Astrocyte of the hippocampus (primary cell): Measurements from ENCODE around the gene RUVBL1.

ENCODE experiments used
- DNase-seq: peaks from one replicate; pipeline ENCODE4 v3.0.0; 2011; ENCODE audit warnings: low read depth, low spot score

Gene RUVBL1

DNA sequence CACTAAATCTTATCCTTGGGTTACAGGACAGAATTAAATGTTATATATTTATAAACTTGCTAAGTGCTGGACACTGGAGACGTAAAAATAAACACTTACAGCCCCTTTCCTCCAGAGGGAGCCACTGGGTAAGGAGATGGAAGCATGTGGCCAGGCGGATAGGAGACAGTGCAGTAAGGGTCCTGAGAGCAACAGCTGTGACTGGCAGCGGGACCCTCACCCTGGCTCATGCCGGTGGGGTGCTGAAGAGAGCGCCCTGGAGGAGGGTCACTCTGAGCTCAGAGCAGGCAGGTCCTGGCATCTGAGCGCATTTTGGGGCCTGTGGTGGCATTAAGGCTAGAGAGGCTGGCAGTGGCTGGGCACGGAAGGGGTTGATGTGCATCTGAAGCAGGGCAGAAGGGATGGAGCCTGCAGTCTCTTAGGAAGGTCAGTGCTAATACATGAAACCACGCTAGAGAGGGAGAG lies 55.4 kb downstream of the RUVBL1 start:
- peak; percentile 61 for DNase-seq

DNA sequence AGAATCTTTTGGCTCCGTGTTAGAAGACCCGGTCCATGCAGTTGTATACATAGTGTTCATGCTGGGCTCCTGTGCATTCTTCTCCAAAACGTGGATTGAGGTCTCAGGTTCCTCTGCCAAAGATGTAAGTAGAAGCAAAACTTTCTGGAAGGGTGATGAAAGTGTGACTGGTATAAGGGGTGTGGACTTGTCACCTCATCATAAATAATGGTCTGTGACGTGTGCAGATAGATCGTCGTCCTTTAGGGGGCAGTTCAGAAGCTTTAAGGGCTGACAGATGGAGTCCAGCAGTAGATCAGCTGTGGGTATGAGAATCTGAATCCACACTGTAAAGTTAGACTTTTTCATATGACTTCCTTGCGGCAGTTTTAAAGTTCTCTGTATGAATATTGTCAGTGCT lies 56.1 kb downstream of the RUVBL1 start:
- DNase-seq: no peak

DNA sequence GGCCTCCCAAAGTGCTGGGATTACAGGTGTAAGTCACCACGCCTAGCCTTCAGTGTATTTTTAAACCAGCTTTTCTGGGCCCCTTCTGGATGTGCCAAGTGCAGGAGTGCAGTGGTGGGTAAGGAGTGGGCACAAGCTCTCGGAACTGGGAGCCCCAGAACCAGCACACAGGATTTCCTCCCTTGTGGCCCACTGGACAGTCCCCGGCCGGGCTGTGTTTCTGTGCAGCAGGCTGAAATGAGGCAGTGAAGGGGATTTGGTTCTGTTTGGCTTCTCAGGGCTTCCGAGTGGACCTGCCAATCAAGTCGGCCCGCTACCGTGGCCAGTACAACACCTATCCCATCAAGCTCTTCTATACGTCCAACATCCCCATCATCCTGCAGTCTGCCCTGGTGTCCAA lies 56.9 kb downstream of the RUVBL1 start:
- DNase-seq: no peak

DNA sequence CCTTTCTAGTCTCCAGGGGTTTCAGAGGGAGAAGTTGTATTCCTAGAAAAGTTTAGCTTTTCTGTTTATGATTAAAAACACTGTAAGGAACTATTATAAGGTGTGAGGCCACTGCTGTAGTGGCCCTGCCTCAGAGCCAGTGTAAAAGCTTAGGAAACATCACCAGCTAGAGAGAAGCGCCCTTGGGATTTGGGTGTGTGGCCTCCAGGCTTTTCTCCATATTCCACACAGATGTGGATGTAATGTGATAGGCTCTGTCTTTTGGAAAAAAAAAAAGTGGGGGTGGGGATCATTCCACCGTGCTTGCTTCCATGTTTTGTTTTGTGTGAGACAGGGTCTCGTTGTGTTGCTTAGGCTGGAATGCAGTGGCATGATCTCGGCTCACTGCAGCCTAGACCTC lies 57.5 kb downstream of the RUVBL1 start:
- no peak for DNase-seq

DNA sequence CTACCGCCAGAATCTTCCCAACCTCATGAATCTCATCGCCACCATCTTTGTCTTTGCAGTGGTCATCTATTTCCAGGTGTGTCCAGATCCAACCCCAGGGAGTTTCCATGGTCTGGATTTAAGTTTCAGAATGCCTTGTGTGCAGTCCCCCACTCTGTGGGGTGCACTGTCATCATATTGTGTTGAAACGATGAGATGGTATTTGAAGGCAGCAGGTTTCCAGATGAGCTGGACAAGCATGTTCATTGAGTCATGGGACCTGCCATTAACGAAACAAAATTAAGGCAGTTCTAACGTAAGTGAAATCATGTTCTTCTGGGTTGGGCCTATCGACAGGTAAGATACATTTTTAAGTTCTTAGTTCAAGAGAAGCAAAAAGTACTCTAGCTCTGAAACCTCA lies 58.6 kb downstream of the RUVBL1 start:
- no peak for DNase-seq

DNA sequence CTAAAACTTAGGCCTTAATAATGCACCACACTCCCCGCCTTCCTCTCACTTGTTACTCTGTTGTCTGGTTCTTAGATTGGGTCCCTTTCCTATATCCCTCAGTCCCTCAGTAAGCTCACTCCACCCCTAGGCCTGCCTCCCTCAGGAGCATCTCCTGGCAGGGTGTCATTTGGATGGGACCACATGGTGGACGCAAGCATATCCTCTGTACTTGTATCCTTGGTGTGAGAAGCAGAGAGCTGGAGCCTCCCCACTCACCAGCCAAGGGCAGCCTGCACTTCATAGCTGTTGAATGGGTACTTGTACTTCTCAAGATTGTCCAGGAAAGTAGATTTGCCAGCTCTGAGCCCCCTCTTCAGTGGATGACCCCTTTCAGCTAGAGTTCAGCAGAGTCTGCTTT lies 59.7 kb downstream of the RUVBL1 start:
- no peak for DNase-seq

DNA sequence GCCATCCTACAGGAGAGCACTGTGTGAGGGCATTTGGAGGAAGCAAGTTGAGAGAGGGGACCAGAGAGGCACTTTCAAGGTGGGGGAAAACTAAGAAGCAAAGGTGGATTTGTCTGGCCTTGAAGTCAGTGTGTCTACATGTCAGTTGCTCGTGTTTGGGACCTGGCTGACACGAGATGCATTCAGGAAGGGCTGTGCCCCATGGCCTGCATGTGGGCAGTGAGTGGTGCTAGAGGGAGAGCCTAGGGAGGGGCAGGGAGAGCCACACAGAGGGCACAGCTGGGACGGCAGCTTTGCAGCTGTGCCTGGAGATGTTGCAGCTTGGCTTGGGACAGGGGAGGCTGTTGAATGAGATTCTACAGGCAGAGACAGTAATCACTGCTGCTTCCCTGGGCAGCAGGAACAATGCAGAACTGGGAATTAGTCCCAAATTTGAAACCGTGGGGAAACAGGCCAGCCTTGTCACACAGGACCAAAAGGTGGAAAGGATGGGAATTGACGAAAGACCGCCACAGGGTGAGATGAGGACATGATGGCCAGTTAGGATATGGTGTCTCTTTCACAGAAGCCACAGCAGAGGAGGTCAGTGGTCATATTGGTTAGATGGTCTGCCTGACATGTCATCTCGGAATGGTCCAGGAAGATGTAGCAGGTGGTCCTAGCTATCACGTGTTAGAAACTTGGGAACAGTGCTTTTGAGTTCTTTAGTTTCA lies 61.4 kb downstream of the RUVBL1 start:
- DNase-seq: no peak

DNA sequence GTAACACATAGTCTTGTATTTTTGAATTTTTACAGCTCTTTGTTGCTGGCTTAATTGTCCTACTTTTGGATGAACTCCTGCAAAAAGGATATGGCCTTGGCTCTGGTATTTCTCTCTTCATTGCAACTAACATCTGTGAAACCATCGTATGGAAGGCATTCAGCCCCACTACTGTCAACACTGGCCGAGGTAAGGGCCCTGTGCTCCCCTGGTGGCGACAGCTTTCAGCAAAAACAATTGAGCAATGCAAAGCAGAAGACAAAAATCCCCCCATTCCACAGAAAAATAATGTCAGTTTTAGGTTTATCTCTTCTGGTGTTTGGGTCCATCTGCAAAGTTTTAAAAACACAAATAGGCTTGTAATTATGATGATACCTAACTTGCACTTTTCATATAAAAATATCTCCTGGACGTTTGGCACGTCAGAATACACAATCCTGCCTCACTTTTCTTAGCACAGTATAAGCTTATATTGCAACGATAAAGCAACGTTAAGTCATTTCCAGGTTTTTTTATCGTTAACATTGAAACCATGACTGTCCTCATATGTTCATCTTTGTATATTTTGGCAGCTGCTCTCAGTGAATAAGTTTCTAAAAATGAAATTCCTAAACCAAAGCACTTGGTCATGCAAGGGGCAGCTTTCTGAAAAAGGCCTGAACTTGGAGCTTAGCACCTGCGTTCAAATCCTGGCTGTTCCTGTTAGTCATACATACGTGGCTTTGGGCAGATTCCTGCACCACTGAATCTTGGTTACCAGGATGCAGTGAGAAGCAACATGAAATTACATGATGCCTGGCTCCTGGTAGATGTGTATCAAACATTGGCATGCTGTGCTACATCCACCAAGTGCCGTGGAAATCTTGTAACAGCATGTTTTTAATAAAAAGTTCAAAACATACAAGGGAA lies 62.9 kb downstream of the RUVBL1 start:
- peak; percentile 72 for DNase-seq

DNA sequence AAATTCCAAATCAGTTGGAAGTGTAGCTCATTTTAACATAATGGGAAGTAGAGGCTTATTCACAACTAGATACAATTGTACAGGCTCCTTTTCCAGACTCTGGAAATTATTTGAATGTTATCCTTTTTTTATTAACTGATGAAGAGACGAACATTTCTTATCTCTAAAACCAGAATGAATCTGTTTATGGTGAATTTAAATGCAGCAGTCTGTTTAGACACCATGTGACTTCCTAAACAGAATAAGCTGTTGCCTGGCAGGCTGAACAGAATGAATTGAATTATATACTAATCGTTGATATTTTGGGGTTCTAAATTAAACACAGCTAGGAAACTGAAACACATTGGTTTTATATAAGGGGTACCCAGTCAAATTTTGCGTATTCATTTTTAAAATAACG lies 67.4 kb downstream of the RUVBL1 start:
- no peak for DNase-seq

DNA sequence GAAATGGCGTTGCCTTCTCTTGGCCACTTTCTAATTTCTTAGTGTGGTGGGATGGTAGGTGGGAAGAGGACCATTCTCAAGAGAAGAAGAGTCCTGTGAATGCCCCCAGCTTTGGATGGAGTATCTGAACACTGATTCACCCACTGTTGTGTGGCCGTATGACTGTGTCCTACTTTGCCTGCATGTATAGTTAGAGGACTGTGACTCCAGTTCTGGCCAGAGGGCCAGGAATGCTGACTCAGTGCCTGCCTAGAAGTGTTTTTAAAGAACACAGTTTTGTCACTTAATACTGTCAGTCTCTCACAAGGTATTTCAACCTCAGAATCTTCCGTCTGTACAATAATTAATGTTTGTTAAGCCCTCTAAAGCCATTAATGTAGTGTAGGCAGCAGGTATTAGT lies 69.2 kb downstream of the RUVBL1 start:
- peak; percentile 68 for DNase-seq

DNA sequence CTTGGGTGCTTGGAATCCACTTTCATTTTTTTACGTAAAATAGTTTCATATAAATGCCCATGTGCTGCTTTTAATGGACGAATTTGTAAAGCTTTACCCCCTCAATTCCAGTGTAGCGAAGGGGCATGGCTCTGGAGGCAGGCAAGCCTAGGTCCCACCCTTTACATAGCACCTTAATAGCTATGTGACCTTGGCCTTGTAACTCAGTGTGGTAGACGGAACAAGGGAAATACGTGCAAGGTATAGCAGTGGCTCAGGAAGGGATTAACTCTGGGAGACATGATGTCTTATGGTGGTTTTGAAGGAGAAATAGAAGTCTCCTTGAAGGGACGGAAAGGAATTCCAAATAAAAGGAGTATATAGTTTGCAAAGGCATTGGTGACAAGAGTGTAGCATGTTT lies 70.0 kb downstream of the RUVBL1 start:
- no peak for DNase-seq

DNA sequence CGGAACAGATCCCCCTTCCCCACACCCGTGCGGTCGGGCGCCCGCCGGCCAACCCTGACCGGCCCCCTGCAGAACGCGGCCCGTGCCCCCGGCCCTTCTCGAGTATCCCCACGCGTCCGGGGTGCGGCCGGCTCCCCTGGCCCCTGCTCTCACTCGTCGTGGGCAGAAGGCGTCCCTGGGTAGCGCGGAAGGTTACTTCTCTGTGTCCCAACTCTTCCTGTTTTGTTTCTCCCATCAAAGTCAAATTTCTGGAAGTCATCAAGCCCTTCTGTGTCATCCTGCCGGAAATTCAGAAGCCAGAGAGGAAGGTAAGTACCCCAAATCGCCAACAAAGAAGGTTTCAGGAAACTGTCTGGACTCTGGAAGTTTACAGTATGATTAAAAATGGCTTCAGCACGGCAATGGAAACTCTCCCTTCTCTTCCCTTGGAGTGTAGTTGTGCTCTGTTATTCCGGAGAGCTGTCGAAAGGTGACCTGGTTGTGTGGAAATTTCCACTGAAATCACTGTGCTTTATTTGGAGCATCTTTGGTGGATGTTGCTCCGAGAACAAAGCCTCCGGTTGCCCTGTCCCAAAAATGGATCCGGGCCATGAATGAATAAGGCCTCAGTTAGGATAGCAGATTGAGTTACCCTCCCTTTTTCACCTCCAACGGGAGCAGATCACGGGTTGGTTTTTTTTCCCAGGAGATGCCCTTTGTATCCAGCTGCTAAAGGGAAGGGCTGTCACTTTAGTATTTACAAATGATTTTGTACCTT lies 70.8 kb downstream of the RUVBL1 start:
- DNase-seq: peak; percentile 37

DNA sequence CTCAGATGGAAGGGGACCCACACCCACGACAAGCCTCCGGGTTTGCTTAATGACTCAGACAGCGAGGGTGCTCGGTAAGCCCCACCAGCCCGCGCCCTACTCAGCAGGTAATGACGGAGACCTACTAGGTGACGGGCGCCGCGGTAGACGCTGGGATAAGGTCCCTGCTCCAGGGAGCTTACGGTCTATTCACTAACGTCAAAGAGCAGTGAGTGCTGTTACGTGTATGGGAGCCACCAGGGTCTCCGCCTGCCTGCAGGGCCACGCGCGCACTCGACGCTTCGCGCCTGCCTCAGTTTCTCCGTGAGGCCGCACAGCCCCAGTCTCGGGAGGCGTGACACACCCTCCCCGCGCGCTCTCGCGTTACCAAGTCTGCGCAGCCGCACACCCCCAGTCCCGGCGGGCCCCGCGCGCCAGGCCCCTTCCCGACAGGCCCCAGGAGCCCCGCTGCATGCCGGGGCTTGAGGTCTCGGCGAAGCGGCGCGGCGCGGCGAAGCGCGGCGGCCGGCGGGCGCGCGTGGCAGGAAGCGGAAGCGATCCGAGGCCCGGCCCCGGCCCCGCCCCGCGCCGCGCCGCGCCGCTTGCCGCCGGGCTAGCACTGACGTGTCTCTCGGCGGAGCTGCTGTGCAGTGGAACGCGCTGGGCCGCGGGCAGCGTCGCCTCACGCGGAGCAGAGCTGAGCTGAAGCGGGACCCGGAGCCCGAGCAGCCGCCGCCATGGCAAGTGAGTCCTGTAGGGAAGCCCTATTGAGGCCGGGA lies 71.6 kb downstream of the RUVBL1 start, which contains the start of gene SEC61A1:
TSS of gene SEC61A1 (plus strand) at position 601 of the 758 bp plus-strand sequence. CDS start at position 717, 116 bp downstream.
- peak; percentile 99 for DNase-seq

DNA sequence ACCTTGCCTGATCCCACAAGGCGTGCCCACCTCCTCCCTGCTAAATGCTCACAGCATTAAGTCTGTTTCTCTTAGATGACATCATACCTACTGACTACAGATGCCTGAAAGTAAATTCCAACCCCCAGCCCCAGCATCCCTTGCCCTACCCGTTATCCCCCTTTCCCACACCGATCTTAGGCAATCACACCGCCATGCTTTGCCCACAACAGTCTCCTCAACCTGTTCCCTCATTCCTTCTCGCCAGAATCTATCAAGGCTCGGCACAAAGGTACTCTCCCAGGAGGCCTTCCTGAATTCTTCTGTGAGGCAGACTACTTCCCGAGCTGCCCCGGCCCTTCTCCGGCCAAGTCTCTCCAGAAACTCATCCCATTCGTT lies 72.2 kb downstream of the RUVBL1 start:
- no peak for DNase-seq

DNA sequence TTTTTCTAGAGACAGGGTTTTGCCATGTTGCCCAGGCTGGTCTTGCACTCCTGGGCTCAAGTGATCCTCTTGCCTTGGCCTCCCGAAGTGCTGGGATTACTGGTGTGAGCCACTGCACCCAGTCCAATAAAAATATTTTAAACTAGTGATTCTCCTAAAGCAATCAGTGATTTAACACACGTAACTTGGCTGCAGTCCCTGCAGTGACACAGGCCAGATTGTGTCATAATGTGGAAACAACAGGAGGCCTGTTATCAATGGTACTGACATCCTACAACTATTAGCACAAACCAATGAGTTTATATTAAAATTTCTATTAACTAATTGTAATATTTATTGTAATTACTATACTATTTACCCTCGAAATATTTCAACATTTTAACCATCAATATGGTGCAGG lies 73.0 kb downstream of the RUVBL1 start:
- no peak for DNase-seq

DNA sequence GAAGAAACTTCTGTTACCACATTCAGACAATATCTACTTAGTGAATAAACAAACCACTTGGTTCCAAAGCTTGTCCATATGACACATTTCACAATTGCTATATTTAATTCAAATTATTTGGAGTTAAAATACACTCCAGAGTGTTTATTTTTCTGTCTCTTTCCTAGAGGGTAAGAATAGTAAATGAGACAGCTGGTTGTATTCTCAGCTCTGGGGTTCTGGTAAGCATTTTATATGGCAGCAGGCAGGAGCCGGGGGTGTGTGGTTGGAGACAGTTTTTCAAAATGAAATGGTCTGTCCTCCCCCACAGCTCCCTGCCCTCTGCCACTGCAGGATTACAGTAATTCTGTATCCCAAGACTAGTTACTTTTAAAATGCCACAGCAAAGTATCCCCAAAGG lies 82.3 kb downstream of the RUVBL1 start:
- no peak for DNase-seq

DNA sequence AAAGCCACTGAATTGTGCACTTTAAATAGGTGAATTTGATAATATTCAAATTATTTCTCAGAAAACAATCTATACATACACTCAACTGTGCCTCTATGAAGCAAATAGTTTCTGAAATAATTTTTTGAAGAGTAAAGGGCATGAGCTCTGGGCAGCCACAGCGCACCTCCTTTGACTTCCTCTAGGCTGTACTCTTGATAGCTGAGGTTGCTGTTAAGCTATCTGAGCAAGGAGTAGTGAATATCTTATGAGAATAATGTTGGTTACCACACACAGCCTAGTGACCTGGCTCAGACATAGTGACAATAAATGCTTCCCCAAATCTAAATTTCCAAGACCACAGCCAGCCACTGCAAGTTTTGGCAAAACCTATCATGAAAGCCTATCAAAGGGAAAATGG lies 83.0 kb downstream of the RUVBL1 start:
- no peak for DNase-seq

DNA sequence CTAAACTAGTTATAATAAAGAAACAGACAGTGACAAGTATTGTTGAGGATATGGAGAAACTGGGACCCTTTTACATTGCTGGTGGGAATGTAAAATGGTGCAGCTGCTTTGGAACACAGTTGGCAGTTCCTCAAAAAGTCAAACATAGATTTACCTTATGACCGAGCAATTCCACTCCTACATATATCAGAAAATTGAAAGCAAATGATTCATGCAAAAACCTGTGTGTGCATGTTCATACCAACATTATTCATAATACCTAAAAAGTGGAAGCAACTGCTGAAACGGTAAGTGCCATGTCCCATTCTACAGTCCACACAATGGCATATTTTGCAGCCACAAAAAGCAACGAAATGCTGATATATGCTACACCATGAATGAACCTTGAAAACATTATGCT lies 83.6 kb downstream of the RUVBL1 start:
- no peak for DNase-seq

DNA sequence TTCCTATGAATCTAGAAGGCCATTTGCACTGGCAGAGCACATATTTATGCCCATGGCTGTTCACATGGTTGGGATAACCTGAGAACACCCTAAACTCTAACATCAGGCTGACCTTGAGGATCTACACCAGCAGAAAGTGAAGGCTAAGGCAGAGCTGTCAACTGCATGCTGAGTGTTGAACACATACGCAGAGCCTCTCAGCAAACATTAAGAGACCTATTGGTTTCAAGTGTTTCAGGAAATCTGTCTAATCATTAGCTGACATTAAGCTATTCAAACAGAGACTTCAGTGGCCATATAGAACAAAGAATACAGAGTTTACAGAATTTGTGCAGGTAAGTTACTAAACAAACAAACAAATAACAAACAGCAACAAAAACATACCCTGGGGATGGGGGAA lies 87.5 kb downstream of the RUVBL1 start:
- no peak for DNase-seq

DNA sequence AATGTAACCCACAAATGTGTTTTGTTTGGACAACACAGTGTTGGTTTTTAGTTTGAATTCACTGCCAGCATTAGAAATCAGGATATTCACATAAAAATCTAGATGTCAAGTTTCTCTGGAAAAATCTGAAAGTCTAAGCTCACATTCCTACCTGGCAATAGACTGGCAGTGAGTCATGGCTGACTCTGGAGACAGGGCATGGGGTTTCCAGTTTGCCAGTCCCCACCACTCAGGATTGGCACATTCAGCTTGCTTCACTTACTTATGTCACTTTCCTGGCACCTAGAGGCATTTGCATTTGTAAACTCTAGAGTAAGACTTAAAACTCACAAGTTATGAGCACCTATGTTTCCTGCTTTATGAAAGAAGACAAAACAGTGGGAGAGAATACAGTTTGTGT lies 90.5 kb downstream of the RUVBL1 start:
- peak; percentile 69 for DNase-seq
